Spleen (tissue), 7 donors: ENCODE data around the gene ELOVL2.

Experiments
- POLR2A ChIP-seq, 3 donors: fragments of 450-650 bp; IDR thresholded peaks; one replicate each; pipeline ENCODE4 v1.5.1; 2017; ENCODE audit warnings: antibody characterized with exemption in 3 of 3, mild to moderate bottlenecking in 1 of 3
- POLR2AphosphoS5 ChIP-seq, 3 donors: sonication (generic); formaldehyde crosslinking; IDR thresholded peaks; one replicate each; pipeline ENCODE4 v1.5.1; 2017; ENCODE audit warnings: antibody characterized with exemption in 3 of 3
- TF ChIP-seq, protein P1 (sequence below), 11 experiments: fragments of 200-600 bp in 7 of 11; fragments of 450-650 bp in 4 of 11; sonication (generic) in 4 of 11; IDR thresholded peaks in 8 of 11; conservative IDR thresholded peaks in 3 of 11; 1 replicate in 7 of 11; 2 replicates in 4 of 11; pipeline versions ENCODE4 v1.4.0 to v1.8.0; 2016 to 2021; ENCODE audit warnings: antibody characterized with exemption in 11 of 11, inconsistent platforms in 4 of 11, mild to moderate bottlenecking in 1 of 11
- donor health status: DM: no; HTN: no; CAD: no; lungs with moderate emphysema.
- donor health status: DM: no; HTN: no; CAD: no.
- donor health status: DM: no; HTN: no; CAD: no.

- TF ChIP-seq, protein P1, sequence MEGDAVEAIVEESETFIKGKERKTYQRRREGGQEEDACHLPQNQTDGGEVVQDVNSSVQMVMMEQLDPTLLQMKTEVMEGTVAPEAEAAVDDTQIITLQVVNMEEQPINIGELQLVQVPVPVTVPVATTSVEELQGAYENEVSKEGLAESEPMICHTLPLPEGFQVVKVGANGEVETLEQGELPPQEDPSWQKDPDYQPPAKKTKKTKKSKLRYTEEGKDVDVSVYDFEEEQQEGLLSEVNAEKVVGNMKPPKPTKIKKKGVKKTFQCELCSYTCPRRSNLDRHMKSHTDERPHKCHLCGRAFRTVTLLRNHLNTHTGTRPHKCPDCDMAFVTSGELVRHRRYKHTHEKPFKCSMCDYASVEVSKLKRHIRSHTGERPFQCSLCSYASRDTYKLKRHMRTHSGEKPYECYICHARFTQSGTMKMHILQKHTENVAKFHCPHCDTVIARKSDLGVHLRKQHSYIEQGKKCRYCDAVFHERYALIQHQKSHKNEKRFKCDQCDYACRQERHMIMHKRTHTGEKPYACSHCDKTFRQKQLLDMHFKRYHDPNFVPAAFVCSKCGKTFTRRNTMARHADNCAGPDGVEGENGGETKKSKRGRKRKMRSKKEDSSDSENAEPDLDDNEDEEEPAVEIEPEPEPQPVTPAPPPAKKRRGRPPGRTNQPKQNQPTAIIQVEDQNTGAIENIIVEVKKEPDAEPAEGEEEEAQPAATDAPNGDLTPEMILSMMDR (IDR thresholded peaks at IDR 0.05 in 8 of 11, conservative IDR thresholded peaks at IDR 0.05 in 3 of 11), result no peak
- no peak for TF ChIP-seq POLR2A (IDR thresholded peaks at IDR 0.05)
- TF ChIP-seq POLR2AphosphoS5 (IDR thresholded peaks at IDR 0.05), result no peak
Observed at GRCh38 chr6:11058406-11058805, 14.3 kb upstream of the ELOVL2 start.
